GM12878 (cell line): ENCODE measurements around the gene C3orf20. TPM values are rescaled to one million over a fixed set of nuclear protein-coding genes. Genes with fewer than 3 reads are reported as not detected.

ENCODE experiments used
- ATAC-seq: fragments of 200-7000 bp; cut with Tn5 transposase; 3 replicates; pipeline ENCODE4 v1.9.1; 2020; ENCODE audit warnings: mild to moderate bottlenecking, moderate library complexity
- BruUV-seq: library from RNA; stranded (reverse); fragments of 400-500 nt; replicated peaks from 2 replicates; lab custom pipeline; 2021; lab: Mats Ljungman, UMichigan
- CTCF ChIA-PET: fragments of 300-600 bp; sonication (Branson Sonifier 250); formaldehyde crosslinking; extraction: SDS; loops from one replicate; lab custom pipeline; 2021; ENCODE audit warnings: inconsistent platforms; lab: Yijun Ruan, JAX
- POLR2A ChIA-PET: fragments of 350-600 bp; formaldehyde crosslinking; extraction: SDS; loops from one replicate; lab custom pipeline; 2021; ENCODE audit warnings: inconsistent platforms; lab: Charles Lee
- RAD21 ChIA-PET: fragments of 300-600 bp; sonication (Branson Sonifier 250); formaldehyde crosslinking; loops from one replicate; lab custom pipeline; 2023; ENCODE audit warnings: antibody characterized with exemption; ENCODE audit not compliant: unreplicated experiment; lab: Charles Lee
- SMC1A ChIA-PET: fragments of 300-600 bp; sonication (Branson Sonifier 250); formaldehyde crosslinking; loops from one replicate; lab custom pipeline; 2023; ENCODE audit not compliant: unreplicated experiment, uncharacterized antibody; lab: Charles Lee
- DNase-seq: peaks from one replicate; pipeline ENCODE4 v3.0.0-alpha.2; 2011; ENCODE audit warnings: low read depth, low spot score
- FAIRE-seq: peaks from 3 replicates; lab custom pipeline; 2011; peaks lifted over from hg19 to GRCh38; lab: Jason Lieb, UNC
- H2AFZ ChIP-seq: 2 replicates; pipeline ENCODE4 v1.6.0; 2011; ENCODE audit warnings: low read depth, low read length, control low read depth; ENCODE audit not compliant: control insufficient read depth
- H3K27ac ChIP-seq: 2 replicates; pipeline ENCODE4 v1.5.1; 2011; ENCODE audit warnings: control low read depth; ENCODE audit not compliant: control insufficient read depth, insufficient read depth
- H3K27me3 ChIP-seq, 2 experiments: replicated peaks in 1 of 2; 2 replicates each; pipeline versions ENCODE4 v1.6.0 to v1.6.1; 2011; ENCODE audit warnings: low read length in 1 of 2; ENCODE audit not compliant: control insufficient read depth in 2 of 2, insufficient read depth in 2 of 2
- H3K36me3 ChIP-seq, 2 experiments: 2 replicates each; pipeline ENCODE4 v1.5.1; 2011; ENCODE audit warnings: low read length in 1 of 2; ENCODE audit not compliant: control insufficient read depth in 2 of 2, insufficient read depth in 2 of 2
- H3K4me1 ChIP-seq: 2 replicates; pipeline ENCODE4 v1.6.1; 2011; ENCODE audit warnings: mild to moderate bottlenecking, low read length, moderate library complexity, mixed read lengths; ENCODE audit not compliant: control insufficient read depth, insufficient read depth
- H3K4me2 ChIP-seq: 2 replicates; pipeline ENCODE4 v1.6.0; 2011; ENCODE audit warnings: control low read depth; ENCODE audit not compliant: control insufficient read depth, insufficient read depth
- H3K4me3 ChIP-seq: fragments of 200-600 bp; sonication (generic); 2 replicates; pipeline ENCODE4 v1.5.1; 2016
- H3K79me2 ChIP-seq: 2 replicates; pipeline ENCODE4 v1.6.0; 2011; ENCODE audit warnings: low read length; ENCODE audit not compliant: control insufficient read depth, insufficient read depth
- H3K9ac ChIP-seq: 2 replicates; pipeline ENCODE4 v1.8.0; 2011; ENCODE audit warnings: low read length, control low read depth, mixed read lengths; ENCODE audit not compliant: control insufficient read depth, insufficient read depth
- H3K9me3 ChIP-seq: replicated peaks from 3 replicates; pipeline ENCODE4 v1.5.1; 2011; ENCODE audit warnings: mild to moderate bottlenecking, low read length; ENCODE audit not compliant: control insufficient read depth, insufficient read depth
- H4K20me1 ChIP-seq: 2 replicates; pipeline ENCODE4 v1.6.0; 2011; ENCODE audit not compliant: control insufficient read depth, insufficient read depth
- BRCA1 ChIP-seq: IDR thresholded peaks from 2 replicates; pipeline ENCODE4 v1.6.1; 2011; ENCODE audit warnings: low read depth, low read length, improper control_type of control experiment
- FOXK2 ChIP-seq: fragments of 450-650 bp; IDR thresholded peaks from 2 replicates; pipeline ENCODE4 v1.6.1; 2017; ENCODE audit warnings: mild to moderate bottlenecking, moderate library complexity
- HDAC2 ChIP-seq: fragments of 200-600 bp; sonication (generic); IDR thresholded peaks from 2 replicates; pipeline ENCODE4 v1.6.1; 2017
- IRF4 ChIP-seq: IDR thresholded peaks from 2 replicates; pipeline ENCODE4 v1.6.1; 2011; ENCODE audit warnings: low read depth, low read length
- KAT2A ChIP-seq: conservative IDR thresholded peaks from 2 replicates; pipeline ENCODE4 v1.6.1; 2011; ENCODE audit warnings: low read depth, low read length; ENCODE audit not compliant: control insufficient read depth
- MEF2A ChIP-seq: IDR thresholded peaks from 2 replicates; pipeline ENCODE4 v1.6.1; 2011; ENCODE audit warnings: low read depth, mild to moderate bottlenecking, low read length, moderate library complexity; ENCODE audit not compliant: insufficient read depth
- NBN ChIP-seq: fragments of 450-650 bp; IDR thresholded peaks from 2 replicates; pipeline ENCODE4 v1.6.1; 2016
- PAX5 ChIP-seq: IDR thresholded peaks from 2 replicates; pipeline ENCODE4 v1.6.1; 2011; ENCODE audit warnings: low read depth, low read length, borderline replicate concordance
- RB1 ChIP-seq: fragments of 450-650 bp; formaldehyde crosslinking; IDR thresholded peaks from 2 replicates; pipeline ENCODE4 v1.6.1; 2017; ENCODE audit warnings: mild to moderate bottlenecking, borderline replicate concordance
- RBBP5 ChIP-seq: fragments of 200-600 bp; sonication (generic); conservative IDR thresholded peaks from 2 replicates; pipeline ENCODE4 v1.6.1; 2016
- RUNX3 ChIP-seq: IDR thresholded peaks from 2 replicates; pipeline ENCODE4 v1.6.1; 2012; ENCODE audit warnings: low read length, inconsistent platforms
- SMC3 ChIP-seq: IDR thresholded peaks from 2 replicates; pipeline ENCODE4 v1.6.1; 2011; ENCODE audit warnings: low read length, improper control_type of control experiment, borderline replicate concordance
- SPI1 ChIP-seq: IDR thresholded peaks from 2 replicates; pipeline ENCODE4 v1.6.1; 2011; ENCODE audit warnings: low read depth, mild to moderate bottlenecking, low read length, moderate library complexity, borderline replicate concordance; ENCODE audit not compliant: insufficient read depth
- ZZZ3 ChIP-seq: IDR thresholded peaks from 2 replicates; pipeline ENCODE4 v1.6.1; 2011; ENCODE audit warnings: low read depth; ENCODE audit not compliant: control insufficient read depth, insufficient read length
- WGBS: methylation state at CpG from one replicate; pipeline ENCODE4 v1.1.6; 2016; ENCODE audit warnings: low lambda C conversion rate; ENCODE audit not compliant: insufficient replicate concordance, insufficient coverage; ENCODE audit errors: missing lambda C conversion rate; 5-methylcytosine and 5-hydroxymethylcytosine counted together
- in situ Hi-C: fragments of 300-500 bp; cut with MboI; formaldehyde crosslinking; loops from 9 replicates; pipeline ENCODE4 v1.14.3; 2018; ENCODE audit warnings: mixed read lengths
- intact Hi-C: fragments of 100-400 bp; cut with micrococcal nuclease; formaldehyde crosslinking; loops from one replicate; pipeline ENCODE4 v1.14.2; 2022; ENCODE audit not compliant: unreplicated experiment
- polyA plus RNA-seq, 11 experiments: library from polyadenylated mRNA; depleted of rRNA in 4 of 11; unstranded in 6 of 11; stranded (reverse) in 5 of 11; fragments of >200 nt; fragmentation: Nextera tagmentation in 4 of 11; fragmentation: Illumina TruSeq in 1 of 11; extraction: Ambion mirVana in 4 of 11; extraction: Trizol in 1 of 11; gene quantifications; 1 replicate in 1 of 11; 2 replicates in 10 of 11; pipeline versions ENCODE4 v1.2.1 to v1.2.3, GENCODE V29; 2011 to 2016; ENCODE audit warnings: inconsistent platforms in 2 of 11, missing spikeins in 2 of 11, low read depth in 1 of 11
- total RNA-seq, 4 experiments: library from RNA; depleted of rRNA in 3 of 4; stranded (reverse); fragments of >200 nt in 3 of 4; fragmentation: Illumina TruSeq in 1 of 4; extraction: Trizol in 1 of 4; gene quantifications; 2 replicates each; pipeline versions ENCODE4 v1.2.1 to v1.2.3, GENCODE V29; 2013 to 2021
- TF ChIP-seq, protein P1 (sequence below): fragments of 450-650 bp; IDR thresholded peaks from 2 replicates; pipeline ENCODE4 v1.6.1; 2016; ENCODE audit warnings: mild to moderate bottlenecking
- TF ChIP-seq, protein P2 (sequence below), 3 experiments: IDR thresholded peaks in 2 of 3; conservative IDR thresholded peaks in 1 of 3; 2 replicates each; pipeline ENCODE4 v1.5.1; 2011; ENCODE audit warnings: low read depth in 3 of 3, low read length in 3 of 3, mild to moderate bottlenecking in 3 of 3, control low read depth in 2 of 3, moderate library complexity in 2 of 3, inconsistent platforms in 1 of 3, mixed read lengths in 1 of 3; ENCODE audit not compliant: control insufficient read depth in 2 of 3, insufficient read depth in 1 of 3; ENCODE audit errors: extremely low read depth in 1 of 3
- TF ChIP-seq, protein P3 (sequence below): IDR thresholded peaks from 2 replicates; pipeline ENCODE4 v1.6.1; 2012; ENCODE audit warnings: low read depth, low read length, improper control_type of control experiment
- TF ChIP-seq, protein P4 (sequence below): IDR thresholded peaks from 2 replicates; pipeline ENCODE4 v1.6.1; 2011; ENCODE audit warnings: low read depth, mild to moderate bottlenecking, low read length, moderate library complexity, borderline replicate concordance; ENCODE audit errors: extremely low read depth

Gene C3orf20
- total and polyA plus RNA-seq, 10 of the 15 experiments (the other 5 are each of a cell fraction or from before 2014, with no cell fraction given): 0.05 to 2.9 (median 1.0) TPM

DNA sequence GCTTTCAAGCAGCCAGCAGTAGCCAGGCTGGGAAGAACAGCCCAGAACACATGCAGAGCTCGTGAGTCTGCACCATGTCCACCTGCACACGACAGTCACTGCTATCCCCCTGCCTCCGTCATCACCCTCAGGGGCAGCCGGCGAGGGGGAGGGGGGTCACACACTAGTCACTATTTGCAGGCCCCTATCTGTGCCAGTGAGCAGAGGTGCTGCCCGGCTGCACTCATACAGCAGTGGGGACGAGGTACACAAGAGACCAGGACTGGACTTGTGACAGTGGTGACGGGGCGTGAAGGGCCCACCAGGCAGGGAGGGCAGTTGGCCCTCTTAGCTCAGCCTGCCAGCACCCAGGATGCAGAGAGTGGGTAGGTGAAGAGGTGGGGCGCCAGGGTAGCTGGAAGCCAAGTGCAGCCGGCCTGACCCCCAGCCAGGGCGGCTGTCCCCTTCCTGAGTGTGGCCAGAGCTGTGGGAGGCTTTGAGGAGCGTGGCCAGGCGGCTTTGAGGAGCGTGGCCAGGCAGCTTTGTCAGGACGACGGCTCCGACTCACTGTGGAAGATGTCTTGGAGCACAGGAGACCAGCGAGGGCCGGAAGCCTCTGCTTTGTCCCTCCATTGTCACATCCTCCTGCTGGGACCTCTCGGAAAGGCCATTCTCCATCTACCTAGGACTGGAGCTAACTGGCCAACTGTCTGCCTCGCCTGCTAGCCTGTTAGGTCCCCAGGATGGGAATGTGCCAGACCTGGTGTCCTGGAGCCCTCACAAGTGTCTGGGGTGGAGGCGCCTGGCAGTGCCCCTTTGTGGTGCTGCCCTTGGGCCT, 91.7 kb downstream of the C3orf20 start:
- CTCF ChIA-PET: interaction anchor here (0.6 to 1.6 kb wide), 4 partner anchors 15 to 326 kb away, joined by 3 to 4 read pairs (median 4); no protein-coding TSS in a partner anchor
- intact Hi-C loops (no loop called here), in situ Hi-C loops (no loop called here)
- no peak for FAIRE-seq
- TF ChIP-seq, protein P1, sequence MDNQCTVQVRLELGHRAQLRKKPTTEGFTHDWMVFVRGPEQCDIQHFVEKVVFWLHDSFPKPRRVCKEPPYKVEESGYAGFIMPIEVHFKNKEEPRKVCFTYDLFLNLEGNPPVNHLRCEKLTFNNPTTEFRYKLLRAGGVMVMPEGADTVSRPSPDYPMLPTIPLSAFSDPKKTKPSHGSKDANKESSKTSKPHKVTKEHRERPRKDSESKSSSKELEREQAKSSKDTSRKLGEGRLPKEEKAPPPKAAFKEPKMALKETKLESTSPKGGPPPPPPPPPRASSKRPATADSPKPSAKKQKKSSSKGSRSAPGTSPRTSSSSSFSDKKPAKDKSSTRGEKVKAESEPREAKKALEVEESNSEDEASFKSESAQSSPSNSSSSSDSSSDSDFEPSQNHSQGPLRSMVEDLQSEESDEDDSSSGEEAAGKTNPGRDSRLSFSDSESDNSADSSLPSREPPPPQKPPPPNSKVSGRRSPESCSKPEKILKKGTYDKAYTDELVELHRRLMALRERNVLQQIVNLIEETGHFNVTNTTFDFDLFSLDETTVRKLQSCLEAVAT: no peak
- TF ChIP-seq PAX5: no peak
- TF ChIP-seq HDAC2: no peak
- TF ChIP-seq, protein P2, sequence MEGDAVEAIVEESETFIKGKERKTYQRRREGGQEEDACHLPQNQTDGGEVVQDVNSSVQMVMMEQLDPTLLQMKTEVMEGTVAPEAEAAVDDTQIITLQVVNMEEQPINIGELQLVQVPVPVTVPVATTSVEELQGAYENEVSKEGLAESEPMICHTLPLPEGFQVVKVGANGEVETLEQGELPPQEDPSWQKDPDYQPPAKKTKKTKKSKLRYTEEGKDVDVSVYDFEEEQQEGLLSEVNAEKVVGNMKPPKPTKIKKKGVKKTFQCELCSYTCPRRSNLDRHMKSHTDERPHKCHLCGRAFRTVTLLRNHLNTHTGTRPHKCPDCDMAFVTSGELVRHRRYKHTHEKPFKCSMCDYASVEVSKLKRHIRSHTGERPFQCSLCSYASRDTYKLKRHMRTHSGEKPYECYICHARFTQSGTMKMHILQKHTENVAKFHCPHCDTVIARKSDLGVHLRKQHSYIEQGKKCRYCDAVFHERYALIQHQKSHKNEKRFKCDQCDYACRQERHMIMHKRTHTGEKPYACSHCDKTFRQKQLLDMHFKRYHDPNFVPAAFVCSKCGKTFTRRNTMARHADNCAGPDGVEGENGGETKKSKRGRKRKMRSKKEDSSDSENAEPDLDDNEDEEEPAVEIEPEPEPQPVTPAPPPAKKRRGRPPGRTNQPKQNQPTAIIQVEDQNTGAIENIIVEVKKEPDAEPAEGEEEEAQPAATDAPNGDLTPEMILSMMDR (IDR thresholded peaks at IDR 0.05 in 2 of 3, conservative IDR thresholded peaks at IDR 0.05 in 1 of 3; ENCODE audit: control insufficient read depth in 2 of 3, extremely low read depth in 1 of 3, insufficient read depth in 1 of 3, low read depth in 3 of 3, low read length in 3 of 3): no peak
- TF ChIP-seq MEF2A: no peak
- no peak for TF ChIP-seq SMC3
- no peak for TF ChIP-seq RBBP5
- TF ChIP-seq KAT2A: no peak
- TF ChIP-seq, protein P3, sequence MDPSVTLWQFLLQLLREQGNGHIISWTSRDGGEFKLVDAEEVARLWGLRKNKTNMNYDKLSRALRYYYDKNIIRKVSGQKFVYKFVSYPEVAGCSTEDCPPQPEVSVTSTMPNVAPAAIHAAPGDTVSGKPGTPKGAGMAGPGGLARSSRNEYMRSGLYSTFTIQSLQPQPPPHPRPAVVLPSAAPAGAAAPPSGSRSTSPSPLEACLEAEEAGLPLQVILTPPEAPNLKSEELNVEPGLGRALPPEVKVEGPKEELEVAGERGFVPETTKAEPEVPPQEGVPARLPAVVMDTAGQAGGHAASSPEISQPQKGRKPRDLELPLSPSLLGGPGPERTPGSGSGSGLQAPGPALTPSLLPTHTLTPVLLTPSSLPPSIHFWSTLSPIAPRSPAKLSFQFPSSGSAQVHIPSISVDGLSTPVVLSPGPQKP: no peak
- no peak for TF ChIP-seq ZZZ3
- TF ChIP-seq RUNX3: no peak
- no peak for TF ChIP-seq FOXK2
- TF ChIP-seq NBN: no peak
- TF ChIP-seq, protein P4, sequence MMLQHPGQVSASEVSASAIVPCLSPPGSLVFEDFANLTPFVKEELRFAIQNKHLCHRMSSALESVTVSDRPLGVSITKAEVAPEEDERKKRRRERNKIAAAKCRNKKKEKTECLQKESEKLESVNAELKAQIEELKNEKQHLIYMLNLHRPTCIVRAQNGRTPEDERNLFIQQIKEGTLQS: no peak
- TF ChIP-seq RB1: no peak
- TF ChIP-seq SPI1: no peak
- no peak for TF ChIP-seq BRCA1
- TF ChIP-seq IRF4: no peak
- H3K9me3 ChIP-seq: no peaks in the 10 kb centered on the region
- no peaks in the 10 kb centered on the region for H3K36me3 ChIP-seq
- no peaks in the 10 kb centered on the region; the same call in 1 of the 2 replicates for H4K20me1 ChIP-seq
- ATAC-seq: no peak
- H3K27ac ChIP-seq: no peak overlapping the region
- H3K4me2 ChIP-seq: no peak overlapping the region
- no peaks in the 10 kb centered on the region for H3K79me2 ChIP-seq
- SMC1A ChIA-PET: interaction anchor here (0.5 to 1.8 kb wide), 3 partner anchors 18 to 257 kb away, joined by 3 to 7 read pairs (median 3); no protein-coding TSS in a partner anchor
- 32% methylated on average over 23 of the region's 23 CpGs for WGBS
- no peak overlapping the region for H3K4me3 ChIP-seq
- H3K9ac ChIP-seq: no peak overlapping the region
- RAD21 ChIA-PET: no interaction called here
- H2AFZ ChIP-seq: no peak overlapping the region
- H3K4me1 ChIP-seq: no peaks in the 10 kb centered on the region
- DNase-seq: no peak
- no TSS peak for BruUV-seq
- POLR2A ChIA-PET: no interaction called here
- H3K27me3 ChIP-seq: no peaks in the 10 kb centered on the region
